Bronchial epithelial cell (primary cell): ENCODE data around the gene JOSD2. TPM values are rescaled to one million over a fixed set of nuclear protein-coding genes. Genes with fewer than 3 reads are reported as not detected.

ENCODE experiments used
- DNase-seq: peaks from one replicate; pipeline ENCODE4 v3.0.0-alpha.2; 2010; ENCODE audit warnings: low read depth
- FAIRE-seq: peaks from 2 replicates; lab custom pipeline; 2011; peaks lifted over from hg19 to GRCh38; lab: Jason Lieb, UNC
- H3K27me3 ChIP-seq: 2 replicates; pipeline ENCODE4 v1.5.1; 2011; ENCODE audit warnings: low read length; ENCODE audit not compliant: control insufficient read depth, insufficient read depth
- H3K36me3 ChIP-seq: 2 replicates; pipeline ENCODE4 v1.5.1; 2011; ENCODE audit warnings: low read length; ENCODE audit not compliant: control insufficient read depth, insufficient read depth
- H3K4me3 ChIP-seq: 2 replicates; pipeline ENCODE4 v1.5.1; 2011; ENCODE audit warnings: mild to moderate bottlenecking, low read depth, low read length, control low read depth
- total RNA-seq: library from RNA; depleted of rRNA; stranded (reverse); fragments of >200 nt; gene quantifications from 2 replicates; pipeline ENCODE4 v1.2.1, GENCODE V29; 2014
- TF ChIP-seq, protein P1 (sequence below): IDR thresholded peaks from 2 replicates; pipeline ENCODE4 v1.5.1; 2011; ENCODE audit warnings: mild to moderate bottlenecking, moderate library complexity, low read length, control low read depth, inconsistent platforms; ENCODE audit not compliant: insufficient read depth, severe bottlenecking

JOSD2 gene
- total RNA-seq, 1 donor from 2014 or later, result 10.5 TPM

GRCh38 chr19:50549059-50549926 is 38.3 kb upstream of the JOSD2 start:
- TF ChIP-seq, protein P1, sequence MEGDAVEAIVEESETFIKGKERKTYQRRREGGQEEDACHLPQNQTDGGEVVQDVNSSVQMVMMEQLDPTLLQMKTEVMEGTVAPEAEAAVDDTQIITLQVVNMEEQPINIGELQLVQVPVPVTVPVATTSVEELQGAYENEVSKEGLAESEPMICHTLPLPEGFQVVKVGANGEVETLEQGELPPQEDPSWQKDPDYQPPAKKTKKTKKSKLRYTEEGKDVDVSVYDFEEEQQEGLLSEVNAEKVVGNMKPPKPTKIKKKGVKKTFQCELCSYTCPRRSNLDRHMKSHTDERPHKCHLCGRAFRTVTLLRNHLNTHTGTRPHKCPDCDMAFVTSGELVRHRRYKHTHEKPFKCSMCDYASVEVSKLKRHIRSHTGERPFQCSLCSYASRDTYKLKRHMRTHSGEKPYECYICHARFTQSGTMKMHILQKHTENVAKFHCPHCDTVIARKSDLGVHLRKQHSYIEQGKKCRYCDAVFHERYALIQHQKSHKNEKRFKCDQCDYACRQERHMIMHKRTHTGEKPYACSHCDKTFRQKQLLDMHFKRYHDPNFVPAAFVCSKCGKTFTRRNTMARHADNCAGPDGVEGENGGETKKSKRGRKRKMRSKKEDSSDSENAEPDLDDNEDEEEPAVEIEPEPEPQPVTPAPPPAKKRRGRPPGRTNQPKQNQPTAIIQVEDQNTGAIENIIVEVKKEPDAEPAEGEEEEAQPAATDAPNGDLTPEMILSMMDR, result no peak
- no peak overlapping the region for H3K4me3 ChIP-seq
- no peaks in the 10 kb centered on the region for H3K36me3 ChIP-seq
- no peak for FAIRE-seq
- H3K27me3 ChIP-seq, result peaks cover 2% of the 10 kb centered on the region
- DNase-seq, result no peak

- H3K4me3 ChIP-seq, result no peak overlapping the region
- TF ChIP-seq, protein P1, result no peak
- no peak for DNase-seq
- FAIRE-seq, result no peak
- H3K36me3 ChIP-seq, result no peaks in the 10 kb centered on the region
- peaks cover 2% of the 10 kb centered on the region for H3K27me3 ChIP-seq
Measured at GRCh38 chr19:50548191-50549058, 37.4 kb upstream of the JOSD2 start.

DNA sequence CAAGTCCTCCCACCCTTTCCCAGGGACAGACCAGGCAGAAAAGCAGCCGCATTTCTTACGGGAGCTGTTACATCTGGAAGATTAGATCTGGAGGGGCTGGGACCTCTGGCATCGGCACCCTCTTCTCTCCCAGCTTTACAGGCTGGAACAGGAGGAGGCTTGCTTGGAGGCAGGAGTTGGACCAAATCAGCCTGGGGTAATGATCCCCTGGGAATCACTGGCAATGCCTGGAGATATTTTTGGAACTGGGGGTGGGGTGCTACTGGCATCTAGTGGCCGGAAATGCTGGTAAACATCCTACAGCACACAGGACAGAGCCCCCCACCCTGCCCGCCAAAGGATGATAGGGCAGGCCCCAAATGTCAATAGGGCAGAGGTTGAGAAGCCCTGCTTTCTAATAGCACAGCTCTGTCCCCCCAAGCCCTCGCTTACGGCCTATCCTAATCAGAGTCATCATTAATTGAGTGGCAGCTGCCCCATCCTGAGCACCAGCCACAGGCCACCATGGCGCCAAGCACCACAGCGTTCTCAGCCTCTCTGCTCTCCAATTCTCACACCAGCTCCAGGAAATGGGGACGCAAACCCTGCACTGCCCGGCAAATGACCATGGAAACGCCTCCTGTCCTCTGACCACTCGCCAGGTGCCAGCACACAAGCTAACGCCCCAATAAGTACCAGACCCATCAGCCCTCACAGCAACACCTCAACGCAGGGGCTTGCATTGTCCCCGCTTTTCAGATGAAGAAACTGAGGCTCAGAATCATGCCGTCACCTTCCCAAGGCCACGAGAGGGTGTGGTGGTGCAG is 36.6 kb upstream of the JOSD2 start:
- DNase-seq (no peak), FAIRE-seq (no peak)
- Histone ChIP-seq H3K36me3 (no peaks in the 10 kb centered on the region), H3K4me3 (no peak overlapping the region), H3K27me3 (peaks cover 2% of the 10 kb centered on the region)
- TF ChIP-seq, protein P1, result no peak

DNA sequence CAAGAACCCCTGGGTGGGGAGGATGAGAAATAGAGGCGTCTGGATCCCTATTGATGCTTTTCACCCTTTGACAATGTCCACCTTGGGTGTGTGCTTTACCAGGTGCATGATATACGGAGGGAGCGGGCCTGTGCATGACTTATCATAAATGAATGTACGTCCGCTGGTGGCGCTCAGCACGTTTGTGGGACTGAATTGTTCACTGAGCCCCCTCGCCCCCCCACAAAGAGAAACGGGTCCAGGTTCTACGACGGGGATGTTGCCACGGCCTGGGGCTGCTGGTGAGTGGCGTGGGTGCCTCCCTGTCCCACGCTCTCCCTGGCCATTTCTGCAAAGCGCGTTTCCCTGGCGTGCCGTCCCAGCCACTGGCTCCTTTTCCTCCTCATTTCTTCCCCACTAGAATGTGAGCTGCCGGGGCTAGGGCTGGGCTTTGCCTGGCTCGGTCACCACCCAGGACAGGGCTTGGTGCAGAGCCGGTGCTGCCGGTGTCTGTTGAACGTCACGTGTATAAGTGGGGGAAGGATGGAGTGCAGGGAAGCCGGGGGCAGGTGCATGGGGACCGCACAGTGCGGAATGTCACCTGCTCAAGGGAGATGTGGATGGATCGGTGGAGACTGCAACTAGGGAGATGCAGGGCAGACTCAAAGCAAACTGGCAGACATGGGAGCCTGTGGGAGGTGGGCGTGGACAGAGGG is 35.7 kb upstream of the JOSD2 start:
- DNase-seq (no peak), FAIRE-seq (no peak)
- Histone ChIP-seq H3K4me3 (no peak overlapping the region), H3K36me3 (no peaks in the 10 kb centered on the region), H3K27me3 (peaks cover 2% of the 10 kb centered on the region)
- TF ChIP-seq, protein P1, result no peak

- no peak for FAIRE-seq
- no peaks in the 10 kb centered on the region for H3K27me3 ChIP-seq
Measured at GRCh38 chr19:50542943-50543342, 32.0 kb upstream of the JOSD2 start.

More at GRCh38 chr19:50542943-50543342, 32.0 kb upstream of the JOSD2 start:
- no peak for DNase-seq
- H3K36me3 ChIP-seq, result no peaks in the 10 kb centered on the region
- TF ChIP-seq, protein P1, result no peak
- H3K4me3 ChIP-seq, result no peak overlapping the region
